COLO668 (cell line): ENCODE data around the gene NUCB1.

Experiments used
- DNase-seq: peaks from one replicate; lab custom pipeline; 2025; ENCODE audit not compliant: unreplicated experiment; lab: John Stamatoyannopoulos, UW

The NUCB1 gene

DNA sequence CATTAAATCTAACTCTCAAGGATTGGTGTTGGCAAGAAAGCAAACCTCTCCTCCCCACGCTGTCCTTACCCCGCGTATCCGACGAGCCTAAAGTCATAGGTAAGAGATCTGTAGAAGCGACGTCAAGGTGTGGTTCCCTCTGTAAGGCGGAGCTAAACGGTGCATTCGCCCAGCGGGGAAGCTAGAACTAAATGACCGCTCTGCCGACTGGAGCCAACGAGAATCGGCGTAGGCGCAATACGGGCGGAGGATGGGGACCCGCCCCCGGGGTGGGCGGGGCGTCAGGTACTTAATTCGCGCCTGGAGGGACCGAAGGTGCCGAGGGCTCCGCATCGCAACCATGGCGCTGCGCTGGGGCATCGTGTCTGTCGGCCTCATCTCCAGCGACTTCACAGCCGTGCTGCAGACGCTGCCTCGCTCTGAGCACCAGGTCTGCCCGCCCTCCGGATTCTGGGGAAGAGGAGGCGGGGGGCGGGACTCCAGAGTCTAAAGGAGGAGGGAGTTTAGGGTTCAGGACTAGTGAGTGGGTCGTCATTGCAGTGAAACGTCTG lies 33.3 kb downstream of the NUCB1 start, which contains the start of gene DHDH:
Gene DHDH, plus strand, starts transcription at position 318 of the 551 bp plus-strand sequence. Its CDS starts 23 bp downstream, at position 341.
- peak; percentile 91 for DNase-seq

DNA sequence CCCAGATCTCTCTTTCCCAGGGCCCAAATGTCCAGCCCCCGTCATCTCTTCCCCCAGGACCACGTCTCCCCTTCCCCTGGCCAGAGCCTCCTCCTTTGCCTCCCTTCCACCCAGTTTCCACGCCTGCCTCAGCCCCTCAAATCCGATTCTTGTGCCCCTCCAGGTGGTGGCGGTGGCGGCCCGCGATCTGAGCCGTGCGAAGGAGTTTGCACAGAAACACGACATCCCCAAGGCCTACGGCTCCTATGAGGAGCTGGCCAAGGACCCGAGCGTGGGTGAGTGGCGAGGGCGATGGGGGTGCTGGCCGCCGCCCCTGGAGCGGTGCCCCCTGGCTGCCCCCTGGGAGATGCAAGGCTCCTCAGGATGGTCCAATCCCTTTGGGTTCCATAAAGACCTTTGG lies 34.7 kb downstream of the NUCB1 start:
- DNase-seq, result no peak

DNA sequence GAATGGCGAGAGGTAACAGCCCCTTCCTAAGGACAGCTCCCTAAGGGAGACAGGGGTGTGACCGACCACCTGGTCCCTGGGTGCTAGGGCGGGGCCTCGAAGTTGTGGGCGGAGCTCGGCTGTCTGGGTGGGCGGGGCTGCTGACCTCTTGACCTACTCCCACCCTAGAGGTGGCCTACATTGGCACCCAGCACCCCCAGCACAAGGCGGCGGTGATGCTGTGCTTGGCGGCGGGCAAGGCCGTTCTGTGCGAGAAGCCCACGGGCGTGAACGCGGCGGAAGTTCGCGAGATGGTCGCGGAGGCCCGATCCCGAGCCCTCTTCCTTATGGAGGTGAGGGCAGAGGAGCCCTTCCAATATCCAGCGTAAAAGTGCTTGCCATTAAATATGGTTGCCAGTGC lies 35.8 kb downstream of the NUCB1 start:
- no peak for DNase-seq

DNA sequence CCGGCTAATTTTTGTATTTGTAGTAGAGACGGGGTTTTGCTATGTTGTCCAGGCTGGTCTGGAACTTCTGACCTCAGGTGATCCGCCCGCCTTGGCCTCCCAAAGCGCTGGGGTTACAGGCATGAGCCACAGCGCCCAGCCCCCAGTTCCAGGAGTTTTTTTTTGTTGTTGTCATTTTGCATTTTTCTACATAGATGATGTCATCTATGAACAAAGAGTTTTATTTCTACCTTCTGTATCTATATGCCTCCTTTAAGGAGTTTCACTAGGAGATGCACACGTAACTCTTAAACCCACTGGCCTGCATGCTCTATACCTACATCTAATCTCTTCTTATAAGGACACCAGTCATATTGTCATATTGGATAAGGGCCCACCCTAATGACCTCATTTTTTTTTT lies 38.1 kb downstream of the NUCB1 start:
- no peak for DNase-seq

DNA sequence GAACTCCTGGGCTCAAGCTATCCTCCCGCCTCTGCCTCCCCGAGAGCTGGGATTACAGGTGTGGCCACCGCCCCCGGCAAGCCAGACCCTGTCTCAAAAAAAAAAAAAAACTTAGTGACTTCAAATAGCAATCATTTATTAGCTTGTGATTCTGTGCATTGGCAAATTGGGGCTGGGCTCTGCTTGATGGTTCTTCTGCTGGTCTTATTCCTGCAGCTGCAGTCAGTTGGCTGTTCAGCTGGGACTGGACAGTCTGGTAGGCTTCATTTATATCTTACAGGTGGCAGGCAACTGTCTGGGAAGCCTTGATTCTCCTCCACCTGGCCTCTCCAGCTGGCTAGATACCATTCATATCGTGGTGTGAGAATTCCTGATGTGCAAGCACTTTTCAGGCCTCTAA lies 40.8 kb downstream of the NUCB1 start:
- DNase-seq, result no peak

DNA sequence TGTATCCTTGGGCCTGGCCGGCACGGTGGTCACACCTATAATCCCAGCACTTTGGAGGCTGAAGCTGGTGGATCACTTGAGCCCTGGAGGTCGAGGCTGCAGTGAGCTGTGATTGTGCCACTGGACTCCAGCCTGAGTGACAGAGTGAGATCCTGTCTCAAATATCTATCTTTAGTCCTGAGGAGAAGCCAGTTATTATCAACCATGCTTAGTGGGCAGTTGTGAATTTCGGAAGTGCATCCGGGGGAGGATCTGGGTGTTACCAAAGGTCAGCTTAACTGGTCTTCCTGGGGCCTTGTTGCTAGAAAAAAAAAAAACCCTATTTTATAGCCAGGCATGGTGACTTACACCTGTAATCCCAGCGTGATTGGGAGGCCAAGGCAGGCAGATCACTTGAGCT lies 43.0 kb downstream of the NUCB1 start:
- no peak for DNase-seq

DNA sequence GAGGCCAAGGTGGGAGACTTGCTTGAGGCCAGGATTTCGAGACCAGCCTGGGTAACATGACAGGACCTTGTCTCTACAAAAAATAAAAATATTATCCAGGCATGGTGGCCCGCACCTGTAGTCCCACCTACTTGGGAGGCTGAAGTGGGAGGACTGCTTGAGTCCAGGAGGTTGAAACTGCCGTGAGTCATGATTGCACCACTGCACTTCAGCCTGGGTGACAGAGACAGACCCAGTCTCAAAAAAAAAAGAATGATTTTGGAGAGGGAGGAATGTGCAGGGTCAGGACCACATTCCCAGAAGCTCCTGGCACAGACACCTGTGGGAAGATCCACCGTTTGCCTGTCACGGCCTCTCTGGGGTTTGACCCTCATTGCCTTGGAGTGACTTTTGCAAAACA lies 45.3 kb downstream of the NUCB1 start:
- no peak for DNase-seq

DNA sequence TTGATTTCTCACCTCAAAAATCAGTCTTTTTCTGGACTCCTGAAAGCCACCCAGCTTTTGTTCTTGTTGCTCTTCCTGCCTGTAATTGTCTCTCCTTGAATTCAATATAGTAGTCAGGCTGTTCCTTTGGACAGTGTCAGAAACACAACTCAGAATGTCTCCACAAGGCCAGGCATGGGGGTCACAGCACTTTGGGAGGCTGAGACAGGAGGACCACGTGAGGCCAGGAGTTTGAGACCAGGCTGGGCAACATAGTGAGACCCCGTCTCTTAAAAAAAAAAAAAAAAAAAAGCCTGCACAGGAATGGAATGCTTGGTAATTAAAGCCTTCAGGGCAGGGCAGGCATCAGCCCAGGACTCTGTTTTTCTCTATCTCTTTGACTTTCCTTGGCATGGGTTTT lies 45.7 kb downstream of the NUCB1 start:
- no peak for DNase-seq

DNA sequence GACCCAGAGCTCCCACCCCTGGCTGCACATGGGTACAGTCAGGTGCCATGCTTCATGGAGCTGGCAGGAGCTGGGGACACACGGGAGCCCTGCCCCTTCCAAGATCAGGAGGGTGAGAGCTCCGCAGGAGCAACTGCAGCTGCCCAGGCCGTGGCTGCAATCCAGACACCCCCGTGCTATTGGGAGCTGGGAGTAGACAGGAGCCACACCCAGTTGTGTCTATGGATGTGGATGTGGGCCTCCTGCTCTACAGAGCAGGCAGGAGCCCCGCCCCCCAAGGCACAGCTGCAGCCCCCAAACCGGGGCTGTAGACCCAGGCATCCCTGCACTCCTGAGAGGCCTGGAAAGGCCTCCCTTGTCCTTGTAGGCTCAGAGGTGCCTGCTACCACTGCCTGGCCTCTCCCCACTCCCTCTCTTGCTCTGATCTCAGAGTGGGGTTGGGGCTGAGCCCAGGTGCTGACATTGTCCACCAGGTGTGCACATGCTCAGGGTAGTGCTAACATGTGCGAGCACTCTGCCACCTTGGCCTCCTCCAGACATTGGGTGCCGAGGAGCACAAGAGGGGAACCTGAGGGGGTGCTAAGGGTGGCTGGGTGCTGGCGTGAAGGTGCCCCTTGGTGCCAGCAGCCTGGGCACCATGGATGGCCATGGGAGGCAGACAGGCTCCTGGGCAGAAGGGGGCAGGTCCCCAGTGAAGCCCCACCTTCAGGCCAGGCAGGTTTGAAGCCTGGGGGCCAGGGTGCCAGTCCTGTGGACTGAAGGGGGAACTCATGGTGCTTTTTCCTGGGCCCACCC lies 46.5 kb downstream of the NUCB1 start:
- no peak for DNase-seq

DNA sequence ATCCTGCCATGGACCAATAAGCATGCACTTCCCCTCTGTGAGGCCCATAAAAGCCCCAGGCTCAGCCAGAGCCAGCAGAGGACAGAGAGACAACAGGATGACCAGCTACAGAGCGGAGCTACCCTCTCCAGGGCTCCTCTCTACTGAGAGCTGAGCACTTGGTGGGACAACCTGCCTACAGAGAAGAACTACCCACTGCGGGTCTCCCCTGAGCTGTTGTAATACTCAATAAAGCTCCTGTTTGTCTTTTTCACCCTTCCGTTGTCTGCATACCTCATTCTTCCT lies 47.1 kb downstream of the NUCB1 start:
- DNase-seq, result no peak

DNA sequence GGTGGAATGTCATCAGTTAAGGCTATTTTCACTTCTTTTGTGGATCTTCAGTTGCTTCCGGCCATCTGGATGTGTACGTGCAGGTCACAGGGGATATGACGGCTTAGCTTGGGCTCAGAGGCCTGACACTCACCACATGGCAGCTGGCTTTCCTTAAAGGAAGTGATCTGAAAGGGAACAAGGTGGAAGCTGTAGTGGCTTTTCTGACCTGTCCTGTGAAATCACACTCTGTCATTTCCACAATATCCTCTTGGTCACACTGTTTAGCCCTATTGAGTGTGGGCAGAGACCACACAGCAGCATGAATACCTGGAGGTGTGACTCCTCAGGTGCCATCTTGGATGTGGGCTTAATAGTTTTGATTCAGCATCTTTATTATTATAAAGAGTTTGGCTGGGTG lies 50.0 kb downstream of the NUCB1 start:
- DNase-seq, result no peak

DNA sequence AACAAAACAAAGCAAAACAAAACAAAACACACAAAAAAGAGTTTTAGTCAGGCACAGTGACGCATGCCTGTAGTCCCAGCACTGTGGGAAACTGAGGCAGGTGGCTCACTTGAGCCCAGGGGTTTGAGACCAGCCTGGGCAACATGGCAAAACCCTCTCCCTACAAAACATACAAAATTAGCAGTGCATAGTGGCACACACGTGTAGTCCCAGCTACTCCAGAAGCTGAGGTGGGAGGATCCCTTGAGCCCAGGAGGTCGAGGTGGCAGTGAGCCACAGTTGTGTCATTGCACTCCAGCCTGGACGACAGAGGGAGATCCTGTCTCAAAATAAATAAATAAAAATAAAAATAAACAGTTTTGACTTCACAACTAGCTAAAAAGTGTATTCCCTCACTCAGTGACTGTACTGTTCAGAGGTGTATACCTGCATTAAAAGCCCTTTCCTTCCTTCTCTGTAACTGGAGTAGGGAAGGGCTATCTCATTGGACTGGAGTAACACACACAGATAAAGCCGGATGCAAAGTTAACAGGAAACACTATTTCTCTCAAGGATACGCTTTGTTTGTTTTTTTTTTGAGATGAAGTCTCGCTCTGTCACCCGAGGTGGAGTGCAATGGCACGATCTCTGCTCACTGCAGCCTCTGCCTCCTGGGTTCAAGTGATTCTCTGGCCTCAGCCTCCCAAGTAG lies 50.9 kb downstream of the NUCB1 start:
- DNase-seq, result no peak

DNA sequence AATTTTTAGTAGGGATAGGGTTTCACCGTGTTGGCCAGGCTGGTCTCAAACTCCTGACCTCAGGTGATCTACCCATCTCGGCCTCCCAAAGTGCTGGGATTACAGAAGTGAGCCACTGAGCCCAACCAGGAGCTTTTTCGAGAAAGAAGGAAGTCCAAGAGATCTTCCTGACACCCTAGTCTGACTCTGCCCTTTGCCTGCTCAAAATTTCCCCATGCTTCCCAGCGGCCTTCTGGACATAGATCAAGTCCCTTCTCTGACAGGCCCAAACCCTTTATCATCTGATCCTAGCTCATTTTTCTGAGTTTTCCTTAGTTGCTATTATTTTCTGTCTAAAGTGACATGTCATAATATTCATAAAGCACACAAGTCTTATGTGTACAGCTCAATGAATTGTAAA lies 53.0 kb downstream of the NUCB1 start:
- no peak for DNase-seq

DNA sequence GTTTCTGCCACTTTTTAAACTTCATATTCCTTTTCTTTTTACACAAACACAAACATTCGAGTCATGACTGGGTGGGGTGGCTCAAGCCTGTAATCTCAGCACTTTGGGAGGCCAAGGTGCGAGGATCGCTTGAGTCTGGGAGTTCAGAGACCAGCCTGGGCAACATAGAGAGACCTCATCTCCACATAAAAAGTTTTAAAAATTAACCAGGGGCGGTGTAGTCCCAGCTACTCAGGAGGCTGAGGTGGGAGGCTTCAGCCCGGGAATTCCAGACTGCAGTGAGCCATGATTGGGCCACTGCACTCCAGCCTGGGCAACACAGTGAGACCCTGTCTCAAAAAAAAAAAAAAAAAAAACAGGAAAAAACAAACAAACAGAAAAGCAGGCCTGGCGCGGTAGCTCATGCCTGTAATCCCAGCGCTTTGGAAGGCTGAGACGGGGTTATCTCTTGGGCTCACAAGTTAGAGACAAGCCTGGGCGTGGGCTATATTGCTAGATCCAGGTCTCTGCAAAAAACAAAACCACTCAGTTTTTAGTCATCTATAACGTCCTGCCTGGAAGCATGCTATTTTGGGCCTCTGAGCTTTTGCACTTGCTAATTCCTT lies 54.0 kb downstream of the NUCB1 start:
- no peak for DNase-seq

DNA sequence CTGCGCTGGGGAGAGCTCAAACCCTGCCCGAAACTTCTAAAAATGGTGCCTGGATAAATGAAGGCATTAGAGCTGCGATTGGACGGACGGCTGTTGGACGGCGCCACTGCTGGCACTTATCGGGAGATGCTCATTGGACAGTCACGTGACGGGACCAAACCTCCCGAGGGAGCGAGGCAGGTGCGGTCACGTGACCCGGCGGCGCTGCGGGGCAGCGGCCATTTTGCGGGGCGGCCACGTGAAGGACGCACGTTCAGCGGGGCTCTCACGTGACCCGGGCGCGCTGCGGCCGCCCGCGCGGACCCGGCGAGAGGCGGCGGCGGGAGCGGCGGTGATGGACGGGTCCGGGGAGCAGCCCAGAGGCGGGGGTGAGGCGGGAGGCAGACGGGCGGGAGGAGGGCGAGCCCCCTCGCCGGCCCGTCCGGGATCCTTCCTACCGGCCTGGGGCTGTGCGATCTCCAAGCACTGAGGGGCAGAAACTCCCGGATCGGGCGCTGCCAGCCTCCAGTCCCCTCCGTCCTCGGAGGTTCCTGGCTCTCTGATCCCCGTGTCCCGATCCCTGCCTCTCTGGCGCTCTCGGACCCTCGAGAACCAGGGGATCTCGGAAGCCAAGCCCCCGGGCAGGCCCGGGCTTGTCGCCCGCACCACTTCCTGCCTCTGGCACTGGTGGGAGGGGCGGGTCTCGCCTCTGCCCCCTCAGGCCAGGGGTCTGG lies 54.6 kb downstream of the NUCB1 start, which contains the start of gene BAX:
Gene BAX, plus strand, starts transcription at position 281 of the 713 bp plus-strand sequence. Its CDS starts 54 bp downstream, at position 335.
- peak; percentile 97 for DNase-seq

DNA sequence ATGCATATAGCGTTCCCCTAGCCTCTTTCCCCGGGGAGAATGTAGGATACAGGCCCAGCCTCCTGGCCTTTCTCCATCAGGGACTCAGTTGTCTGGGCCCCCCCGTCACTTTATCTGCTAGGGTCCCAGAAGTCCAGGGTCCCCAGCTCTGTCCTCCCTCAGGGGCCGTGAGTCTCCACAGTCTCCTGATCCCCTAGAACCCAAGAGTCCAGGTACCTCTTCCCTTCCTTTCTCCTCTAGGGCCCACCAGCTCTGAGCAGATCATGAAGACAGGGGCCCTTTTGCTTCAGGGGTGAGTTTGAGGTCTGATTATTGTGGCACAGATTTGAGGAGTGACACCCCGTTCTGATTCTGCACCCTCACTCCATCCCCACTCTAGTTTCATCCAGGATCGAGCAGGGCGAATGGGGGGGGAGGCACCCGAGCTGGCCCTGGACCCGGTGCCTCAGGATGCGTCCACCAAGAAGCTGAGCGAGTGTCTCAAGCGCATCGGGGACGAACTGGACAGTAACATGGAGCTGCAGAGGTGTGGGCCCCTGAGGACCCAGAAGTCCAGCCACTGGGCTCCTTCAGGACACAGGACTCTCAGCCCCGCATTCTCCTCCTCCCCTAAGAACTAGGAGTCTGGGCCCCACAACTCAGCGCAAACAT lies 55.3 kb downstream of the NUCB1 start:
- DNase-seq, result no peak

DNA sequence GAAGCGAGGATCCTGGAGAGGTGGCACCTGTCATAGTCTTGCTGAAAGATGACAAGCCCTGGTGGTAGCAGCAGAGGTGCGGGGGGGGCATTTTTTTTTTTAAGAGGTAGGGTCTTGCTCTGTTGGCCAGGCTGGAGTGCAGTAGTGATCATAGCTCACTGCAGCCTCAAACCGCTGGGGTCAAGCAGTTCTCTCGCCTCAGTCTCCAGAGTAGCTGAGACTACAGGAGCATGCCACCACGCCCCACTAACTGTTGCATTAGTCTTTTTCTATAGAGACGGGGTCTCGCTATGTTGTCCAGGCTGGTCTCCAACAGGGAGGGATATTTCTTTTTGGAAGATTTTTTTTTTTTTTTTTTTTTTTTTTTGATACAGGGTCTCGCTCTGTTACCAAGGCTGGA lies 57.9 kb downstream of the NUCB1 start:
- DNase-seq, result no peak

DNA sequence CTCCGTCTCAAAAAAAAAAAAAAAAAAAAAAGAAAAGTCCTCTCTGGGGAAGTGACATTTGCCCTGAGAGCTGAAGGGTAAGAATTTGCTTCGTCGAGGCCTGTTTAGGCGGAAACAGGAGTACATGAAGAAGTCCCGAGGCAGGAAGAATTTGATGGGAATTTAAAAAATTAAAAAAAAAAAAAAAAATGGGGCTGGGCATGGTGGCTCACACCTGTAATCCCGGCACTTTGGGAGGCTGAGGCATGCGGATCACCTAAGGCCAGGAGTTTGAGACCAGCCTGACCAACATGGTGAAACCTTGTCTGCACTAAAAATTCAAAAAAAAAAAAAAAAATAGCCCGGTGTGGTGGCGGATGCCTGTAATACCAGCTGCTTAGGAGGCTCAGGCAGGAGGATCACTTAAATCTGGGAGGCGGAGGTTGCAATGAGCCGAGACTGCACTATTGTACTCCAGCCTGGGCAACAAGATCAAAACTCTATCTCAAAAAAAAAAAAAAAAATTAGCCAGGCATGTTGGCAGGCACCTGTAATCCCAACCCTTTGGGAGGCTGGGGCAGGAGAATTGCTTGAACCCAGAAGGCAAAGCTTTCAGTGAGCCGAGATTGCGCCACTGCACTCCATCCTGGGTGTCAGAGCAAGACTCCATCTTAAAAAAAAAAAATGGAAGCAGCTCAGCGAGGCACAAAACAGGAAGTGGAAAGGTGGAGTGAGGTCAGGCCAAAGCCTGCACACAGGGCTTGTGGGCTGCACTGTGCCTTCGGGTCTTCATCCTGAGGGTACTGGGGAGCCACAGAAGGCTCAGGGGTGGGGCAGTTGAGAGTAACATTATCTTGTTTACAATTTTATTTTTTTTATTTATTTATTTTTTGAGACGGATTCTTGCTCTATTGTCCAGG lies 59.5 kb downstream of the NUCB1 start:
- no peak for DNase-seq

DNA sequence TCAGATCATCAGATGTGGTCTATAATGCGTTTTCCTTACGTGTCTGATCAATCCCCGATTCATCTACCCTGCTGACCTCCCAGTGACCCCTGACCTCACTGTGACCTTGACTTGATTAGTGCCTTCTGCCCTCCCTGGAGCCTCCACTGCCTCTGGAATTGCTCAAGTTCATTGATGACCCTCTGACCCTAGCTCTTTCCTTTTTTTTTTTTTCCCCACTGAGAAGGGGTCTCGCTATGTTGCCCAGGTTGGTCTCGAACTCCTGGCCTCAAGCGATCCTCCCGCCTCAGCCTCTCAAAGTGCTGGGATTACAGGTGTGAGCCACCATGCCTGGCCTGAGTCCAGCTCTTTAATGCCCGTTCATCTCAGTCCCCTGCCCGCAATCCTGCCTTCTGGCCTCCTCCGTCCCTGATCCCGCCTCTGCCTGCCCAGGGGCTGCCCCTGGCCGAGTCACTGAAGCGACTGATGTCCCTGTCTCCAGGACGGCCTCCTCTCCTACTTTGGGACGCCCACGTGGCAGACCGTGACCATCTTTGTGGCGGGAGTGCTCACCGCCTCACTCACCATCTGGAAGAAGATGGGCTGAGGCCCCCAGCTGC lies 61.0 kb downstream of the NUCB1 start:
- no peak for DNase-seq

DNA sequence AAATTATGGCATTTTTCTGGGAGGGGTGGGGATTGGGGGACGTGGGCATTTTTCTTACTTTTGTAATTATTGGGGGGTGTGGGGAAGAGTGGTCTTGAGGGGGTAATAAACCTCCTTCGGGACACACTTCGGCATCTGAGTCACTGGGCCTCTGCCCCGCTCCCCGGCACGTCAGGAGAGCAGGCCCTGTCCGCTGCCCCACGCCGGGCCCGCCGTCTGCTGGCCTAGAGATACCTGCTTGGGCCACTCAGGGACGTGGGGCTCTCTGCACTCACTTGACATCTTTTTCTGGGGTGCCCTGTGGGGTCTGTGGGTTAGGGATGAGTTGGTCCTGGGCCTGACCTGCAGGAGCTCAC lies 61.5 kb downstream of the NUCB1 start:
- no peak for DNase-seq
